AG04449 (cell line): Measurements from ENCODE around the gene CRYBG3.

Experiments used
- CTCF ChIA-PET: fragments of 350-600 bp; formaldehyde crosslinking; extraction: SDS; loops from one replicate; lab custom pipeline; 2021; ENCODE audit warnings: antibody characterized with exemption; lab: Yijun Ruan, JAX
- POLR2A ChIA-PET: fragments of 400-600, 350-600 bp; formaldehyde crosslinking; extraction: SDS; loops from one replicate; lab custom pipeline; 2020; ENCODE audit warnings: antibody characterized with exemption, inconsistent platforms; lab: Yijun Ruan, JAX
- DNase-seq: peaks from one replicate; pipeline ENCODE4 v3.0.0-alpha.2; 2010; ENCODE audit warnings: low read depth, low spot score
- H3K4me3 ChIP-seq: 2 replicates; pipeline ENCODE4 v1.5.1; 2011; ENCODE audit warnings: low read depth, mild to moderate bottlenecking, control low read depth, low read length
- TF ChIP-seq, protein P1 (sequence below): IDR thresholded peaks from one replicate; pipeline ENCODE4 v1.5.1; 2011; ENCODE audit warnings: mild to moderate bottlenecking, moderate library complexity, low read length, control low read depth, inconsistent platforms; ENCODE audit not compliant: insufficient read depth; ENCODE audit errors: missing control alignments

CRYBG3 gene

DNA sequence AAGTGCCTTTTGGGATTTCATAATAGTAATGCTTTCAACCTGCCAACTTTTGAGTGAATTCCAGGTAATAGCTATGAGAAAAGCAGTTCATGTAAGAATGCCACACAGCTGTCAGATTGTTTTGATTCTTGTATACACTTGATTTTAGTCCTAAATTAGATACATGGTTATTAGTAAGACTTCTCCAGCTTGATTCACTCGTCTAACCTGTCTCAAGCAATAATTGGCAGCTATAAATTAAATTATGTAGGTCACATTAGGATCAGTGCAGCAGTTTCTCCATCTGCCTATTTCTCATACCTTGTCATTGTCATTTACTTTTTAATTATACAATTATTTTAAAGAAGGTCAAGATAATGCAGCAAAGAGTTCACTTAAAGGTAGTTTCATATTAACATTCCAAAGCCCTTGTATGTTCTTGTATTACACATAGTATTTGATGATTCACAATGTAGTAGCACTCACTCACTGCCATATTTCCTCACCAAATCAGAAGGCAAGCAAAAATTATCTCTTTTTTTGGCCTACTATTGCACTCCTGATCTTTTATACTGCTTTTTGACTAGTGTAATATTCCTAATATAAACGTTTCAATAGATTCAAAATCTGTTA, 10.9 kb upstream of the CRYBG3 start:
- TF ChIP-seq, protein P1, sequence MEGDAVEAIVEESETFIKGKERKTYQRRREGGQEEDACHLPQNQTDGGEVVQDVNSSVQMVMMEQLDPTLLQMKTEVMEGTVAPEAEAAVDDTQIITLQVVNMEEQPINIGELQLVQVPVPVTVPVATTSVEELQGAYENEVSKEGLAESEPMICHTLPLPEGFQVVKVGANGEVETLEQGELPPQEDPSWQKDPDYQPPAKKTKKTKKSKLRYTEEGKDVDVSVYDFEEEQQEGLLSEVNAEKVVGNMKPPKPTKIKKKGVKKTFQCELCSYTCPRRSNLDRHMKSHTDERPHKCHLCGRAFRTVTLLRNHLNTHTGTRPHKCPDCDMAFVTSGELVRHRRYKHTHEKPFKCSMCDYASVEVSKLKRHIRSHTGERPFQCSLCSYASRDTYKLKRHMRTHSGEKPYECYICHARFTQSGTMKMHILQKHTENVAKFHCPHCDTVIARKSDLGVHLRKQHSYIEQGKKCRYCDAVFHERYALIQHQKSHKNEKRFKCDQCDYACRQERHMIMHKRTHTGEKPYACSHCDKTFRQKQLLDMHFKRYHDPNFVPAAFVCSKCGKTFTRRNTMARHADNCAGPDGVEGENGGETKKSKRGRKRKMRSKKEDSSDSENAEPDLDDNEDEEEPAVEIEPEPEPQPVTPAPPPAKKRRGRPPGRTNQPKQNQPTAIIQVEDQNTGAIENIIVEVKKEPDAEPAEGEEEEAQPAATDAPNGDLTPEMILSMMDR, result no peak
- no peak overlapping the region for H3K4me3 ChIP-seq
- POLR2A ChIA-PET, result no interaction called here
- DNase-seq, result no peak
- CTCF ChIA-PET, result interaction anchor here (1.0 to 1.7 kb wide), 6 partner anchors 10 to 216 kb away, joined by 3 to 6 read pairs (median 4); no protein-coding TSS in a partner anchor

DNA sequence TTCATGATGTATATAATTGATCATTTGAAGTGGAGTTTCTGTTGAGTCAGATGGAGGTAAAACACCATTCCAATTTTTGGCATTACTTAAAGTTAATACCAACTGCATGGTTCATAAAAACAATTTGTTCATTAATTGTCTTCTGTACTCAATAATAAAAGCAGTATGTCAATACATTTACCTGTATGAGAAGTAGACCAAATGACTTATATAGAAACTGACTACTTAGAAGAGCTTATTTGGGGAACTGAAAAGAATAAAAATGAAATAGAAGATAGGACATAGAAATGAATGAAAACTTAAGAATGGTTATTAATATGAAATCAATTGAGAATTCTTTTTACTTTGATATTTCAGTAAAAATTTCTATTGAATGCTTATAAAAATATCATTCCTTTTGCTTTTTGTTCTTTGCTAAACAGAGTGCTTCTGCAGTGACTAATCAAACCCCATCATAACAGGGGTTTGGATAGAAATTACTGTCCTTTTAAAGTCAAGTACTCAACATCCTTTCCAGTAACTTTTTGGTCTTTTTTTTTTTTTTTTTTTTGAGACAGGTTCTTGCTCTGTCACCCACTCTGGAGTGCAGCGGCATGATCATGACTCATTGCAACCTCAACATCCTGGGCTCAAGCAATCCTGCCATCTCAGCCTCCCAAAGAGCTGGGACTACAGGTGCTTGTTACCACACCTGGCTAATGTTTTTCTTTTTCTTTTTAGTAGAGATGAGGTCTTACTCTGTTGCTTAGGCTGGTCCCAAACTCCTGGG, 6.5 kb upstream of the CRYBG3 start:
- H3K4me3 ChIP-seq, result no peak overlapping the region
- ChIA-PET CTCF (no interaction called here), POLR2A (no interaction called here)
- DNase-seq, result no peak
- TF ChIP-seq, protein P1, result no peak

DNA sequence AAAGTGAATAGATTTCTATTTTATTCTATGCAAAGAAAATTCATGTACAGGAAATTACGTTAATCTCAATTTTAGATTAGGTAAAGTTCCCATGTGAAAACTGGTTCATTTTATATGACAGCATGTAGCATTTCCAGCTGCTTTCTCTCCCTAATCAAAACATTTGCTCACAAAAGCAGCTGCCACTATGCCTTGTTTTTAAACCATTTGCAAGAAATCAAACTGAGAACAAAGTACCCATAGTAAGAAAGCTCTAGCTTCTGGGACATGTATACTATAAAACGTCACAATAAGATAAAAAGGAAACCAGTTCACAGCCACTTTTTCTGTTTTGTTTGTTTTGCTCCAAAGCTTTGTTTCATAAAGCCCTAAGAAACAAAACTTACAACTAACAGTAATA, 5.0 kb upstream of the CRYBG3 start:
- POLR2A ChIA-PET, result no interaction called here
- CTCF ChIA-PET, result interaction anchor here (1.3 kb wide), 1 partner anchor 206 kb away, joined by 5 read pairs; no protein-coding TSS in a partner anchor
- H3K4me3 ChIP-seq, result no peak overlapping the region
- TF ChIP-seq, protein P1, result no peak
- DNase-seq, result no peak

GRCh38 chr3:97817965-97818364, 3.8 kb upstream of the CRYBG3 start:
- TF ChIP-seq, protein P1, result no peak
- ChIA-PET POLR2A (no interaction called here), CTCF (interaction anchor here (1.8 kb wide), 1 partner anchor 24 kb away, joined by 4 read pairs; no protein-coding TSS in a partner anchor)
- H3K4me3 ChIP-seq, result no peak overlapping the region
- no peak for DNase-seq

GRCh38 chr3:97820780-97821179, 1.0 kb upstream of the CRYBG3 start:
- no peak for DNase-seq
- ChIA-PET CTCF (interaction anchor here (0.7 to 2.2 kb wide), 6 partner anchors 10 to 217 kb away, joined by 3 to 7 read pairs (median 4); no protein-coding TSS in a partner anchor), POLR2A (interaction anchor here (1.0 to 2.0 kb wide), 4 partner anchors 15 to 151 kb away, joined by 4 to 9 read pairs (median 5); partner anchors contain the start of gene ARL6)
- TF ChIP-seq, protein P1, result no peak
- H3K4me3 ChIP-seq, result peak overlapping the region; percentile 76; the same call in 1 of the 2 replicates
